Calu3 (cell line): ENCODE measurements around the gene CELF4. TPM values are rescaled to one million over a fixed set of nuclear protein-coding genes. Genes with fewer than 3 reads are reported as not detected.

Experiments
- BruUV-seq: library from RNA; stranded (reverse); fragments of 400-500 nt; replicated peaks from 2 replicates; lab custom pipeline; 2021; lab: Mats Ljungman, UMichigan
- CTCF ChIA-PET: fragments of 300-600 bp; sonication (Branson Sonifier 250); formaldehyde crosslinking; loops from one replicate; lab custom pipeline; 2022; ENCODE audit warnings: antibody characterized with exemption; lab: Charles Lee
- DNase-seq: peaks from one replicate; pipeline ENCODE4 v3.0.0; 2022
- H3K27ac Mint-ChIP-seq: one replicate; pipeline ENCODE4 v1.8.0; 2022; ENCODE audit warnings: mixed read lengths; ENCODE audit not compliant: unreplicated experiment
- H3K27me3 Mint-ChIP-seq: one replicate; pipeline ENCODE4 v1.8.0; 2022; ENCODE audit warnings: mixed read lengths; ENCODE audit not compliant: unreplicated experiment
- H3K36me3 Mint-ChIP-seq: one replicate; pipeline ENCODE4 v1.8.0; 2022; ENCODE audit warnings: mild to moderate bottlenecking, moderate library complexity, mixed read lengths; ENCODE audit not compliant: insufficient read depth, unreplicated experiment
- H3K4me1 Mint-ChIP-seq: one replicate; pipeline ENCODE4 v1.8.0; 2022; ENCODE audit warnings: mild to moderate bottlenecking, low read depth, mixed read lengths; ENCODE audit not compliant: unreplicated experiment
- H3K4me3 Mint-ChIP-seq: one replicate; pipeline ENCODE4 v1.8.0; 2022; ENCODE audit warnings: mild to moderate bottlenecking, low read depth, moderate library complexity, mixed read lengths; ENCODE audit not compliant: unreplicated experiment
- H3K9me3 Mint-ChIP-seq: one replicate; pipeline ENCODE4 v1.8.0; 2022; ENCODE audit warnings: low read depth, mixed read lengths; ENCODE audit not compliant: unreplicated experiment
- CTCF ChIP-seq: fragments of 200-600 bp; IDR thresholded peaks from one replicate; pipeline ENCODE4 v1.8.0; 2022; ENCODE audit warnings: antibody characterized with exemption; ENCODE audit not compliant: unreplicated experiment
- intact Hi-C: fragments of 100-400 bp; cut with micrococcal nuclease; formaldehyde crosslinking; loops from one replicate; pipeline ENCODE4 v1.10.0; 2022; ENCODE audit not compliant: unreplicated experiment
- total RNA-seq: library from RNA; stranded (reverse); gene quantifications from 2 replicates; pipeline ENCODE4 v1.2.3, GENCODE V29; 2022

The CELF4 gene
- total RNA-seq, 1 experiment from 2014 or later = 7.8 TPM

DNA sequence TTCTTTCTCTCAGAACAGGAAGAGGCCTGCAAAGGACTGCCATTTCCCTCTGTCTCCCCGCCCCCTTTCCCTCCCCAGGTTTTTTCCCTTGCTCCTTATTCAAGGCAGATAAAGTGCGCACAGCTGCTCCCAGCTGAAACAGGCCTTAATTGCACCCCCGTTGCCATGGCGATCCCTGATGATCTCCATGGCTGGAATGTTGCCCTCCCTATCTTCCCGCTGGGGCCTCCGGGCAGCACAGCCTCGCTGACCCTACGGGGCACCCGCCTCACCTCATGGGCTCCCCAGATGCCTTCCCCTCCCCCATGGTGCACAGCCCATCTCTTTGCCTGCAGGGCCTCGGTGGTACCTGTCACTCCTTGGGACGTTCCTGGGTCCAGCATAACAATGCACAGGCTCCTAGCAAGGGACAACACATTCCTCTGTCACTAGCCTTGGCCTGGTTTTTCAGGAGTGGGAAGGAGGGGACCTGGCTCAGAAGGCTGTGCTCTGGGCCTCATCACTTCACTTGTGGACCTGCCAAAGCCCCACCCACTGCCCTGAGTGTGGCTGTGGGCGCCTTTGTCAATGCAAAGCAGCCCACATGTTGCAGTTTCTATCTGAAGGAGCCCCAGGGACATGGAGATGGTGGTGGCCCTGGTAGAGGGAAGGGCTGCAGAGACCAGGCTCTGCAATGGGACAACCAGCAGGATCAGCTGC lies 115.0 kb downstream of the CELF4 start:
- Mint-ChIP-seq H3K9me3 (no peaks in the 10 kb centered on the region), H3K4me1 (no peaks in the 10 kb centered on the region), H3K27ac (no peak overlapping the region), H3K27me3 (peaks cover 88% of the 10 kb centered on the region), H3K36me3 (no peaks in the 10 kb centered on the region), H3K4me3 (no peak overlapping the region)
- CTCF ChIA-PET = interaction anchor here (0.7 kb wide), 1 partner anchor 67 kb away, joined by 6 read pairs; no protein-coding TSS in a partner anchor
- no TSS peak for BruUV-seq
- intact Hi-C loops = no loop called here
- TF ChIP-seq CTCF = no peak
- DNase-seq = no peak

GRCh38 chr18:37449618-37450017 lies 116.0 kb downstream of the CELF4 start:
- Mint-ChIP-seq H3K4me3 (no peak overlapping the region), H3K36me3 (no peaks in the 10 kb centered on the region), H3K27ac (no peak overlapping the region), H3K9me3 (no peaks in the 10 kb centered on the region), H3K4me1 (no peaks in the 10 kb centered on the region), H3K27me3 (peaks cover 89% of the 10 kb centered on the region)
- TF ChIP-seq CTCF = no peak
- intact Hi-C loops = no loop called here
- BruUV-seq = no TSS peak
- no peak for DNase-seq
- CTCF ChIA-PET = interaction anchor here (1.2 kb wide), 1 partner anchor 13 kb away, joined by 6 read pairs; no protein-coding TSS in a partner anchor

DNA sequence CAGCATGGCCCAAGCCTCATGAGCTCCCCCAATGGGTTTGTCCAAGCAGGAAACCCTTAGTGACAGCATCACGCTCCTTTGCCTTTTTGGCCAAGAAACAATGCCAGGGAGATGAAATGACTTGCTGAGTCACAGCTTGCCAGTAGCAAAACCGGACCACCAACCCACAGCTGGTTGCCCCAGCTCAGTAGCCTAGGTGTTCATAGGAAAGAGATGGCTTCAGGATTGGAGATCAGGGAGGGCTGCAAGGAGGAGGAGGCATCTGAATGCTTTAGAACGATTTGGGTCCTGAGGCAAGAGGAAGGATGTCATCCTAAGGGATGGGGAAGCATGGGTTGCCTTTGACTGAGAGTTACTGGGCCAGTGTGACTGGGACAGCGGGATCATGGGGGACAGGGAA lies 116.7 kb downstream of the CELF4 start:
- Mint-ChIP-seq H3K36me3 (no peaks in the 10 kb centered on the region), H3K9me3 (no peaks in the 10 kb centered on the region), H3K27me3 (peaks cover 92% of the 10 kb centered on the region), H3K4me1 (no peaks in the 10 kb centered on the region), H3K4me3 (no peak overlapping the region), H3K27ac (no peak overlapping the region)
- CTCF ChIA-PET = interaction anchor here (1.2 kb wide), 1 partner anchor 14 kb away, joined by 6 read pairs; no protein-coding TSS in a partner anchor
- no TSS peak for BruUV-seq
- no peak for TF ChIP-seq CTCF
- no peak for DNase-seq
- intact Hi-C loops = no loop called here

- Mint-ChIP-seq H3K4me1 (no peaks in the 10 kb centered on the region), H3K36me3 (no peaks in the 10 kb centered on the region), H3K27me3 (peaks cover 95% of the 10 kb centered on the region), H3K27ac (no peak overlapping the region), H3K9me3 (no peaks in the 10 kb centered on the region), H3K4me3 (no peak overlapping the region)
- intact Hi-C loops = no loop called here
- BruUV-seq = no TSS peak
- CTCF ChIA-PET = interaction anchor here (1.2 kb wide), 1 partner anchor 14 kb away, joined by 6 read pairs; no protein-coding TSS in a partner anchor
- no peak for TF ChIP-seq CTCF
- DNase-seq = no peak
These were observed 117.4 kb downstream of the CELF4 start for GRCh38 chr18:37447962-37448888.
